Tibial nerve (tissue), 4 donors: ENCODE data around the gene PRKG1. TPM values are rescaled to one million over a fixed set of nuclear protein-coding genes. Genes with fewer than 3 reads are reported as not detected.
"Not testable (repeated sequence)": the region's sequence is repeated elsewhere in the genome, so short reads cannot be mapped to it uniquely, and the experiment has no call there.

ENCODE experiments used
- DNase-seq, 2 donors: peaks; one replicate each; pipeline ENCODE4 v3.0.0-alpha.2; 2019; ENCODE audit warnings: low spot score in 2 of 2
- H3K27ac ChIP-seq, 4 donors: fragments of 200-600 bp; sonication (generic) in 3 of 4; one replicate each; pipeline ENCODE4 v1.5.1; 2017 to 2019; ENCODE audit warnings: mild to moderate bottlenecking in 1 of 4
- H3K27me3 ChIP-seq, 2 donors: fragments of 200-600 bp; sonication (generic) in 1 of 2; one replicate each; pipeline versions ENCODE4 v1.5.1 to v1.6.0; 2017 to 2019
- H3K36me3 ChIP-seq, 3 donors: fragments of 200-600 bp; sonication (generic); one replicate each; pipeline ENCODE4 v1.5.1; 2018 to 2019
- H3K4me1 ChIP-seq, 4 donors: fragments of 200-600 bp; sonication (generic) in 3 of 4; one replicate each; pipeline ENCODE4 v1.5.1; 2017 to 2019
- H3K4me3 ChIP-seq, 4 donors: fragments of 200-600 bp; sonication (generic) in 3 of 4; one replicate each; pipeline ENCODE4 v1.5.1; 2017 to 2019; ENCODE audit warnings: mild to moderate bottlenecking in 1 of 4, moderate library complexity in 1 of 4
- H3K9me3 ChIP-seq, 4 donors: fragments of 200-600 bp; sonication (generic) in 3 of 4; one replicate each; pipeline ENCODE4 v1.5.1; 2017 to 2019
- CTCF ChIP-seq, 5 experiments: fragments of 200-600 bp in 3 of 5; fragments of 450-650 bp in 2 of 5; sonication (generic) in 3 of 5; IDR thresholded peaks; one replicate each; pipeline ENCODE4 v1.5.1; 2016 to 2019; ENCODE audit warnings: antibody characterized with exemption in 5 of 5, mild to moderate bottlenecking in 3 of 5, moderate library complexity in 2 of 5
- EP300 ChIP-seq, 2 donors: sonication (generic); formaldehyde crosslinking; IDR thresholded peaks; one replicate each; pipeline ENCODE4 v1.6.1; 2017; ENCODE audit warnings: antibody characterized with exemption in 2 of 2, mild to moderate bottlenecking in 1 of 2
- POLR2A ChIP-seq, 2 donors: fragments of 450-650 bp; IDR thresholded peaks; one replicate each; pipeline ENCODE4 v1.6.1; 2017; ENCODE audit warnings: antibody characterized with exemption in 2 of 2, mild to moderate bottlenecking in 2 of 2, moderate library complexity in 2 of 2
- WGBS, 2 donors: methylation state at CpG; one replicate each; pipeline ENCODE4 v1.1.5; 2018; 5-methylcytosine and 5-hydroxymethylcytosine counted together
- total RNA-seq, 4 donors: library from RNA; depleted of rRNA; stranded (reverse); fragments of >200 nt; gene quantifications; one replicate each; pipeline ENCODE4 v1.1.0, GENCODE V29; 2016

The PRKG1 gene
- total RNA-seq, 4 donors from 2014 or later, result 8.7 to 35.0 (median 14.8) TPM

GRCh38 chr10:51384971-51385370 is 310.7 kb downstream of the PRKG1 start:
- Histone ChIP-seq H3K9me3 (no peaks in the 10 kb centered on the region), H3K4me3 (no peak overlapping the region), H3K4me1 (no peaks in the 10 kb centered on the region), H3K27me3 (no peaks in the 10 kb centered on the region), H3K27ac (no peak overlapping the region), H3K36me3 (no peaks in the 10 kb centered on the region)
- WGBS, 2 donors, result 78 to 79% methylated on average over 3 of the region's 3 CpGs
- no peak for DNase-seq
- TF ChIP-seq POLR2A (IDR thresholded peaks at IDR 0.05) (no peak), EP300 (IDR thresholded peaks at IDR 0.05) (no peak), CTCF (IDR thresholded peaks at IDR 0.05) (no peak)

- no peak overlapping the region for H3K27ac ChIP-seq
- no peak for TF ChIP-seq CTCF (IDR thresholded peaks at IDR 0.05)
- no peaks in the 10 kb centered on the region for H3K36me3 ChIP-seq
- no peak for DNase-seq
- no peak overlapping the region for H3K4me3 ChIP-seq
- 80 to 81% methylated on average over 3 of the region's 3 CpGs for WGBS, 2 donors
- H3K4me1 ChIP-seq, result no peaks in the 10 kb centered on the region
- H3K9me3 ChIP-seq, result no peaks in the 10 kb centered on the region
- no peaks in the 10 kb centered on the region for H3K27me3 ChIP-seq
Observed at GRCh38 chr10:51386248-51386885, 312.1 kb downstream of the PRKG1 start.

- Histone ChIP-seq H3K9me3 (no peaks in the 10 kb centered on the region), H3K27me3 (no peaks in the 10 kb centered on the region), H3K4me1 (no peaks in the 10 kb centered on the region), H3K36me3 (no peaks in the 10 kb centered on the region), H3K4me3 (no peak overlapping the region), H3K27ac (no peak overlapping the region)
- no peak for DNase-seq
- TF ChIP-seq EP300 (IDR thresholded peaks at IDR 0.05) (no peak), CTCF (IDR thresholded peaks at IDR 0.05) (peak in 3 of 5 experiments; percentile 31 to 44 (median 36))
- 56 to 61% methylated on average over 3 of the region's 3 CpGs for WGBS, 2 donors
Observed at GRCh38 chr10:51389415-51390321, 315.4 kb downstream of the PRKG1 start.

- not testable (repeated sequence) for H3K27ac ChIP-seq, H3K4me1 ChIP-seq, H3K36me3 ChIP-seq, H3K9me3 ChIP-seq, H3K4me3 ChIP-seq, DNase-seq, H3K27me3 ChIP-seq
- WGBS, 2 donors, result 98% methylated on average over 10 to 18 of the region's 29 CpGs
Observed at GRCh38 chr10:51393006-51393405, 318.7 kb downstream of the PRKG1 start.

GRCh38 chr10:51394039-51394438 is 319.8 kb downstream of the PRKG1 start:
- 72 to 75% methylated on average over 3 of the region's 3 CpGs for WGBS, 2 donors
- no peak for TF ChIP-seq CTCF (IDR thresholded peaks at IDR 0.05)
- no peak for TF ChIP-seq EP300 (IDR thresholded peaks at IDR 0.05)
- no peak for TF ChIP-seq POLR2A (IDR thresholded peaks at IDR 0.05)
- Histone ChIP-seq H3K9me3 (no peaks in the 10 kb centered on the region), H3K27me3 (no peaks in the 10 kb centered on the region), H3K27ac (no peak overlapping the region), H3K4me1 (no peaks in the 10 kb centered on the region), H3K4me3 (no peak overlapping the region), H3K36me3 (no peaks in the 10 kb centered on the region)
- no peak for DNase-seq
